Activated CD4-positive, alpha-beta T cell treated with anti-CD3 and anti-CD28 coated beads, Interleukin-2, amount 50 U/mL, for 24 hours (primary cell): Measurements from ENCODE around the gene PPM1E.
"Not testable (repeated sequence)": the region's sequence is repeated elsewhere in the genome, so short reads cannot be mapped to it uniquely, and the experiment has no call there.

Experiments
- DNase-seq, 2 donors: peaks; one replicate each; pipeline ENCODE4 v3.0.0-alpha.2; 2020; ENCODE audit warnings: low read depth in 1 of 2, low spot score in 1 of 2

PPM1E gene

GRCh38 chr17:58755577-58756245 lies at the start of gene PPM1E:
Gene PPM1E, plus strand, starts transcription at chr17:58755854.
- peak; percentile 7 to 14 for DNase-seq

GRCh38 chr17:58706351-58707140 lies 49.1 kb upstream of the PPM1E start:
- no peak for DNase-seq

GRCh38 chr17:58710948-58711552 lies 44.6 kb upstream of the PPM1E start:
- peak in 1 of 2 donors; percentile 41 for DNase-seq

GRCh38 chr17:58722274-58722673 lies 33.4 kb upstream of the PPM1E start:
- DNase-seq, result no peak

- no peak for DNase-seq
These were observed 33.0 kb upstream of the PPM1E start for GRCh38 chr17:58722696-58723095.

GRCh38 chr17:58728798-58729197 lies 26.9 kb upstream of the PPM1E start:
- no peak for DNase-seq

- DNase-seq, result no peak
These were observed 24.7 kb upstream of the PPM1E start for GRCh38 chr17:58730937-58731336.

- no peak for DNase-seq
These were observed 21.6 kb upstream of the PPM1E start for GRCh38 chr17:58734040-58734439.

- no peak for DNase-seq
These were observed 20.8 kb upstream of the PPM1E start for GRCh38 chr17:58734811-58735210.

- DNase-seq, result no peak
These were observed 14.5 kb upstream of the PPM1E start for GRCh38 chr17:58741121-58741625.

GRCh38 chr17:58747674-58748073 lies 8.0 kb upstream of the PPM1E start:
- DNase-seq, result no peak

GRCh38 chr17:58749627-58750026 lies 6.0 kb upstream of the PPM1E start:
- DNase-seq, result not testable (repeated sequence)

- no peak for DNase-seq
These were observed 2.6 kb upstream of the PPM1E start for GRCh38 chr17:58753026-58753425.

GRCh38 chr17:58755269-58755576 lies 431 bp upstream of the PPM1E start:
- no peak for DNase-seq

GRCh38 chr17:58756246-58757161 lies 850 bp downstream of the PPM1E start:
- no peak for DNase-seq

GRCh38 chr17:58757162-58757613 lies 1.5 kb downstream of the PPM1E start:
- no peak for DNase-seq

- DNase-seq, result no peak
These were observed 3.2 kb downstream of the PPM1E start for GRCh38 chr17:58758890-58759289.

- DNase-seq, result no peak
These were observed 3.9 kb downstream of the PPM1E start for GRCh38 chr17:58759522-58759921.

GRCh38 chr17:58760248-58760647 lies 4.6 kb downstream of the PPM1E start:
- DNase-seq, result no peak

GRCh38 chr17:58763263-58763662 lies 7.6 kb downstream of the PPM1E start:
- no peak for DNase-seq

- no peak for DNase-seq
These were observed 8.7 kb downstream of the PPM1E start for GRCh38 chr17:58764373-58764772.
